ENCODE data around the gene DLX4.

DNA sequence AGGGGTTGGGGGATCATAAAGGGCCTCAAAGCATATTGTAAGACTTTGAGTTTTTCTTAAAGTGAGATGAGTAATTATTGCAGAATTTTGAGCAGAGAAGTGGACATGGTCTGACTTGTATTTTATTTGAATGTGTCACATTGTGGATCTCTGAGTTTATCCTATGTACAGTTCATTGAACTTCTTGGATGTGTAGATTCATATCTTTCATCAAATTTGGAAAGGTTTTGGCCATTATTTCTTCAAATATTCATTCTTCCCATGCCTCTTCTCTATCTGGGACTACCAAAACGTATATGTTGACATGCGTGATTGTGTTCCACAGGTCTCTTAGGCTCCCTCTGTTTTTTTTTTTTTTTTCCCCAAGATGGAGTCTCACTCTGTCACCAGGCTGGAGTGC is 40.3 kb downstream of the DLX4 start:
- TF ChIP-seq POLR2A (IDR thresholded peaks at IDR 0.05) (no peak), EP300 (IDR thresholded peaks at IDR 0.05) (no peak), POLR2AphosphoS5 (IDR thresholded peaks at IDR 0.05) (no peak)
- TF ChIP-seq, protein P1, sequence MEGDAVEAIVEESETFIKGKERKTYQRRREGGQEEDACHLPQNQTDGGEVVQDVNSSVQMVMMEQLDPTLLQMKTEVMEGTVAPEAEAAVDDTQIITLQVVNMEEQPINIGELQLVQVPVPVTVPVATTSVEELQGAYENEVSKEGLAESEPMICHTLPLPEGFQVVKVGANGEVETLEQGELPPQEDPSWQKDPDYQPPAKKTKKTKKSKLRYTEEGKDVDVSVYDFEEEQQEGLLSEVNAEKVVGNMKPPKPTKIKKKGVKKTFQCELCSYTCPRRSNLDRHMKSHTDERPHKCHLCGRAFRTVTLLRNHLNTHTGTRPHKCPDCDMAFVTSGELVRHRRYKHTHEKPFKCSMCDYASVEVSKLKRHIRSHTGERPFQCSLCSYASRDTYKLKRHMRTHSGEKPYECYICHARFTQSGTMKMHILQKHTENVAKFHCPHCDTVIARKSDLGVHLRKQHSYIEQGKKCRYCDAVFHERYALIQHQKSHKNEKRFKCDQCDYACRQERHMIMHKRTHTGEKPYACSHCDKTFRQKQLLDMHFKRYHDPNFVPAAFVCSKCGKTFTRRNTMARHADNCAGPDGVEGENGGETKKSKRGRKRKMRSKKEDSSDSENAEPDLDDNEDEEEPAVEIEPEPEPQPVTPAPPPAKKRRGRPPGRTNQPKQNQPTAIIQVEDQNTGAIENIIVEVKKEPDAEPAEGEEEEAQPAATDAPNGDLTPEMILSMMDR (IDR thresholded peaks at IDR 0.05), result no peak
